A549 (cell line): ENCODE results near the gene PDZD2.

Experiments
- CEBPB ChIP-seq, 2 experiments: fragments of >200 bp in 1 of 2; sonication (Bioruptor Twin) in 1 of 2; formaldehyde crosslinking in 1 of 2; IDR thresholded peaks; 2 replicates each; pipeline ENCODE4 v1.6.1; 2012 to 2016
- CTCF ChIP-seq: fragments of >200 bp; sonication (Bioruptor Twin); formaldehyde crosslinking; IDR thresholded peaks from 3 replicates; pipeline ENCODE4 v1.5.1; 2016
- EHMT2 ChIP-seq: fragments of 200-600 bp; sonication (generic); IDR thresholded peaks from 2 replicates; pipeline ENCODE4 v1.6.1; 2016; ENCODE audit warnings: antibody characterized with exemption, low read depth, mild to moderate bottlenecking, moderate library complexity
- ELK1 ChIP-seq: fragments of 150-350 bp; IDR thresholded peaks from 2 replicates; pipeline ENCODE4 v1.6.1; 2014; ENCODE audit warnings: low read depth, mild to moderate bottlenecking, low read length
- EP300 ChIP-seq, 2 experiments: fragments of >200 bp; sonication (Bioruptor Twin); formaldehyde crosslinking; IDR thresholded peaks; 2 replicates in 1 of 2; 3 replicates in 1 of 2; pipeline ENCODE4 v1.6.1; 2016 to 2017
- JUNB ChIP-seq: fragments of >200 bp; sonication (Bioruptor Twin); formaldehyde crosslinking; IDR thresholded peaks from 2 replicates; pipeline ENCODE4 v1.6.1; 2016
- MAZ ChIP-seq: fragments of 150-350 bp; IDR thresholded peaks from 2 replicates; pipeline ENCODE4 v1.6.1; 2014; ENCODE audit warnings: antibody characterized with exemption, low read depth, low read length, borderline replicate concordance
- MYC ChIP-seq: IDR thresholded peaks from 2 replicates; pipeline ENCODE4 v1.6.1; 2012; ENCODE audit warnings: mild to moderate bottlenecking, inconsistent platforms, low read length, improper control_type of control experiment, borderline replicate concordance
- NFE2L2 ChIP-seq: fragments of 150-350 bp; conservative IDR thresholded peaks from 2 replicates; pipeline ENCODE4 v1.6.1; 2014; ENCODE audit warnings: low read length
- POLR2A ChIP-seq: IDR thresholded peaks from 2 replicates; pipeline ENCODE4 v1.6.1; 2012; ENCODE audit warnings: mild to moderate bottlenecking, low read length
- RARB ChIP-seq: fragments of 250-450 bp; sonication (Bioruptor Pico); IDR thresholded peaks from 2 replicates; pipeline ENCODE4 v1.8.0; 2021; ENCODE audit warnings: mild to moderate bottlenecking, moderate library complexity
- SREBF2 ChIP-seq: fragments of 450-650 bp; IDR thresholded peaks from 2 replicates; pipeline ENCODE4 v1.6.1; 2014; ENCODE audit warnings: mild to moderate bottlenecking, moderate library complexity

GRCh38 chr5:32023816-32024215 lies 384.9 kb downstream of the PDZD2 start:
- no peak for TF ChIP-seq EP300 (IDR thresholded peaks at IDR 0.05)
- no peak for TF ChIP-seq NFE2L2
- no peak for TF ChIP-seq ELK1
- TF ChIP-seq CTCF = no peak
- no peak for TF ChIP-seq CEBPB (IDR thresholded peaks at IDR 0.05)
- TF ChIP-seq POLR2A = no peak
- TF ChIP-seq JUNB = no peak
- no peak for TF ChIP-seq SREBF2
- TF ChIP-seq MAZ = no peak
- no peak for TF ChIP-seq MYC
- no peak for TF ChIP-seq EHMT2
- TF ChIP-seq RARB (CRISPR knock-in tag) = no peak
